Smooth muscle cell of trachea (primary cell): ENCODE data around the gene TMEM79. TPM values are rescaled to one million over a fixed set of nuclear protein-coding genes. Genes with fewer than 3 reads are reported as not detected.

Experiments
- total RNA-seq: library from RNA; depleted of rRNA; stranded (reverse); fragments of >200 nt; gene quantifications from 2 replicates; pipeline ENCODE4 v1.2.1, GENCODE V29; 2014

Gene TMEM79, protein sequence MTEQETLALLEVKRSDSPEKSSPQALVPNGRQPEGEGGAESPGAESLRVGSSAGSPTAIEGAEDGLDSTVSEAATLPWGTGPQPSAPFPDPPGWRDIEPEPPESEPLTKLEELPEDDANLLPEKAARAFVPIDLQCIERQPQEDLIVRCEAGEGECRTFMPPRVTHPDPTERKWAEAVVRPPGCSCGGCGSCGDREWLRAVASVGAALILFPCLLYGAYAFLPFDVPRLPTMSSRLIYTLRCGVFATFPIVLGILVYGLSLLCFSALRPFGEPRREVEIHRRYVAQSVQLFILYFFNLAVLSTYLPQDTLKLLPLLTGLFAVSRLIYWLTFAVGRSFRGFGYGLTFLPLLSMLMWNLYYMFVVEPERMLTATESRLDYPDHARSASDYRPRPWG
- total RNA-seq, result 1.3 and 3.0 TPM in 2 replicates

DNA sequence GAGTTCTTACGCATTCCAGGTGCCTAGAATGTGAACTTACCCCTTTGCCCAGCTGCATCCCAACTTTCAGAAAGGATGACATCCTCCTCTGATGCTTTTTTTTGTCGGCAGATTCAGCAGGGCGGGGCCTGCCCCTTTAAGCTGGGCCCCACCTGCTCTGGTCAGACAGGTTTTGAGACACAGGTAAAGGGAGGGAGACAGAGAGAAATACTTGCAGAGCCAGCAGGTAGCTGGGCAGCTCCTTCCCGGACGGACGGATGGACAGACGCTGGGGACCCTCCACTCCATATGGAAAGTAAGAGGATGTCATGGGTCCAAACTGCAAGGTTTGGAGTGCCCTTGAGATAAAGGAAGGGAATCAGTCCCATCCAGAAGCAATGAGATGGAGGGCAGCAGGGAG is at the start of gene TMEM79:
TSS of gene TMEM79 (plus strand) at position 214 of the 400 bp plus-strand sequence. CDS start 902 bp downstream, outside the sequence.

DNA sequence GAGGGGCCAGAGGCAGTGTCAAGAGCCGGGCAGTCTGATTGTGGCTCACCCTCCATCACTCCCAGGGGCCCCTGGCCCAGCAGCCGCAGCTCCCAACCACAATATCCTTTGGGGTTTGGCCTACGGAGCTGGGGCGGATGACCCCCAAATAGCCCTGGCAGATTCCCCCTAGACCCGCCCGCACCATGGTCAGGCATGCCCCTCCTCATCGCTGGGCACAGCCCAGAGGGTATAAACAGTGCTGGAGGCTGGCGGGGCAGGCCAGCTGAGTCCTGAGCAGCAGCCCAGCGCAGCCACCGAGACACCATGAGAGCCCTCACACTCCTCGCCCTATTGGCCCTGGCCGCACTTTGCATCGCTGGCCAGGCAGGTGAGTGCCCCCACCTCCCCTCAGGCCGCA is 42.2 kb upstream of the TMEM79 start, which contains the start of gene BGLAP:
TSS of gene BGLAP (plus strand) at position 259 of the 400 bp plus-strand sequence. CDS start at position 307, 48 bp downstream.

DNA sequence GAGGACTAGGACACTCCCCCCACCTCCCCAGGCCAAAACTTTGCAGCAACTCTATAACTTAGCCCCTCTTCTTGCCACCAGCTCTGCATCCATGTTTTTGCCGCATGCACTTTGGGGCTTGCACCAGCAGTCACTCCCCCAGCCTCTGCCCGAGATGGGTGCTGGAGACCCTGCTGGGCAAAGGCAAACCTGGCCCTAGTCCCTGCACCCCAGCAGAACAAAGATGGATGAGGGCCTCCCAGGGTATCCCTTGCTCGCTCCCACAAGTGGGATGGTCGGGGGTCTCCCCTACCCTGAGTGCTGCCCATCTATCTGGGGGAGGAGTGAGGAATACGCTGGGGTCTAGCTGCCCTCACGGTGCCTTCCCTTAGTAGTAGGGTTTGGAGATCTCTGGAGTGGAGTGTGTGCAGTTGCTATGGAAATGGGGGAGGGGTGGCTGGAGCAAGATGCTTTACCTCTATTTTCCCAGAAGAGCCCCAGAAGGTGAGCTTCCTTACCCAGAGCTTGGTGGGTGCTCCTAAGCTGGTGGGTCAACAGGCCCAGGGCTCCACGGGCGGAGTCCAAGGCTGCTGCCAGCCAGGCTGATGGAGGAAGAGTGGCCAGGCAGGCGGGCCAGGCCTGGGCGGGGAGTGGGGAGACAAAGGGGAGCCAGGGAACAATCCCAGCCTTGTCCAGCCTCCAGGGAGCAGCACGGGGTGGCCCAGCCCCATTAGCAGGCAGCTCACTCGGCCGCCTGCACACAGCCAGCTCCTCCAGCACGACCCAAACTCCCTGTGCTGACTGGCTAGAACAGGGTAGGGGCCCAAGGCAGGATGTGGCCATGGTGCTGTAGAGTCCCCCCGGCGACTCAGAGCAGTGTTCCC is 36.4 kb upstream of the TMEM79 start, which contains the start of gene PAQR6:
TSS of gene PAQR6 (minus strand) at position 597 of the 863 bp plus-strand sequence. CDS start 1,325 bp downstream, outside the sequence.

DNA sequence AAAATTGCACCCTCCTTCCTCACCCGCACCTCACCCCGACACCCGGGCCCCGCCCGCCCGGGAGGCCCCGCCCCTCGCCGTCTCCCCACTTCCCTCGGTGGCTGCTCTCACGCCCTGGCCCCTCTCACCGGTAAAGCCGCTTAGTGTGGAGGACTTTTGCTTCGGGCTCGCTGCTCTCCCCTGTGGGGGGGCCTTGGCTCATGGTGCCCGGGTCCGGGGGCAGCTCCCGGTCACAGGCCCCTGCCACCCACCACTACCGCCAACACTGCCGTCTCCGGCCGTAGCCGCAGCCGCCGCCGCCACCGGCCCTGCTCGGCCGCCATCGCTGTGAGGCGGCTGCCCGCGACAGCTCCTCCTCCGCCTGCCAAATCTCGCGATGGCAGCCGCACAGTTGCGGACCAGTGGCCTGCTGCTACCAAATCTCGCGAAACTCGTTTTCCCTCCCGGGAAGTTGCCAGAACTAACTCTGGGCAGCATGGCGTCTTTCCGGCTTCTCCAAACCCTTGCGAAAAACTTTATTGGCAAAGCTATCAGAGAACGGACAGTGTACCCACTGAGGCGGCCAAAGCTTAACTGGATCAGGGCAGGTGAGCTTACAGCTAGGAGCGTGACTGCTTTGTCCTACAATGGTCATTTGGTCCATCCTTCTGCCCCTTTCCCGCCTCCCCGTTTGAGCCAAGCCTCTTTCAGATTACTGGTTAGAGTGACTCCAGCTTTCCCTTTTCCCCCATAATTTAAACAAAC is 1.5 kb upstream of the TMEM79 start, which contains the start of gene SMG5:
TSS of gene SMG5 (minus strand) at position 347 of the 744 bp plus-strand sequence. CDS start at position 202, 145 bp downstream.

DNA sequence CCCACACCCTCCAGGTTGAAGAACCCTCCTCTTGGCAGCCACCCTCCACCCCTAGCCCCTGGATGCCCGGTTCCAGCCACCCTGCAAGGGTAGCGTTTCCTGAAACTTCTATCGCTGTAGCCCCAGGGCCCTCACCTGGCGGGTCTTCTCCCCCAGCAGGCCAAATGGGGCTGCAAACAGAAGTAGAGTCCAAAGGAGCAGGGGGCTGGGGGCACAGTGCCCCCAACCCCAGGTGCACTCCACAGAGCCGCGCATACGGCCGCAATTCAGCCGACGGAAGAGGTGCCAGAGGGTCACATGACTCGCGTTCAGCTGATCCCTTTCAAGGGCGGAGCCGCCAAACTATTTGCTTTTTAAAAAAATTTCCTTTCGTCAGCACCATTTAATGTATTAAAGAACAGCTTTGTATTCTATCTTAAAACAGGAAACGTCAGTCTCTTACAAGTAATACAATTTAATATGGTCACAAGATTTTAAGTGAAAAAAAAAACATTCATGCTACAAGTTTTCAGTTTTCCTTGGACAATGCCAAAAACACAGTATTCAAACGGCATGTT is 11.3 kb downstream of the TMEM79 start, which contains the start of gene GLMP:
TSS of gene GLMP (minus strand) at position 289 of the 557 bp plus-strand sequence. CDS start at position 255, 34 bp downstream.

DNA sequence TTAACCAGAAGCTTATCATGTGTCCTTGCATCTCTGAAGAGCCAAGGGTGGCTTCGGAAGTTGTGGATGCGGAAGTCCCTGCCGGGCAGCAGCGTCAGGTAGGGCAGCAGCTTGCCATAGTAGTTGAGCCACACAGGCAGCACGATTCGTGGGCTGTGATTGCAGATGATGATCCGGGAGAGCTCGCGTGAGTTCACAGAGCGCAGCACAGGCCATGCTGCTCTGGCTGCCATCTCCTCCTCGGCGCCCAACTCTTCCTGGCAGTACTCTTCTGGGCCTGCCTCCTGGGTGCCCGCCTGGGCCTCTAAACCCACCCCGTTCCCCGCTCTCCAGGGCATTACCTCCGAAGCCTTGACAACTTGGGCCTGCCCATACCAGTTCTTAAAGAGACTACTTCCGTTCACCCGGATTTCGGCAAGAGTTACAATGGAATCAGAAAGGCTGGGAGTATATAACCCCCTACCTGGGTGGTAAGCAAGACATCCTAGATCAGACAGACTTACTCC is 14.8 kb downstream of the TMEM79 start, which contains the start of gene VHLL:
TSS of gene VHLL (minus strand) at position 456 of the 506 bp plus-strand sequence. CDS start at position 338, 118 bp downstream.

DNA sequence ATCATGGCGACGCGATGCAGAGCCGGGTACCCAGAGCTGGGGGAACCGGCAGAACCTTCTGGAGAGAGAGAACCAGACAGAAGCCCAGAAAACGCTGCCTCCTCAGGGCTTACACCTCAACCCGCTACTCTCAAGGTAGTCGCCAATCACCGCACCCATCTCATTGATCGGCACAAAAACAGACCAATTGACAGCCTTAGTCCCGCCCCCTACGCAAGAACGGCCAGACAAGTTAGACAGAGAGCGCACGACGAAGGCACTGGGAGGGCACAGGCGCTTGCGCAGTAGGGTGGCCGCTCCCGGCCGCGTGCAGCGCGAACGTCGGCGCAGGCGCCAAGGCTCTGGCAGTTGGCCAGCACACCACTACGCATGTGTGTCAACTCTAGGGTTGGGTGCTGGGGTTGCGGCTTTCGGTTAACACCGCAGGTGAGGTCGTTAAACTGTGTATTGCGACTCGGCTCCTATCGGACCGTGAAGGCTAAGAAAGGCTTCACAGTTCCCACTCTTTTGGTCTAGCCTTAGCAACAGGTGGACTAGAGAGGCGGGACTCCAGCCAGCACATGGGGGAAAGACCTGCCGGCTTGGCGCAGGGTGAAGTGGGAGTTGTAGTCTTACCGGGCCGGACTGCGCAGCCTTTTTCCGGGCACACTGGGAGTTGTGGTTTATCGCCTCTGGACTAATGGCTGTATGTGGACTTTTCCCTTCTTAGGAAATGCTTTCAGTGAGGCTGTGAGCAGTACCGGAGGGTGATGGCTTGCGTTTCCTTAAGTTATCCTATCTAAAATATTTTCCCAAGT is 54.3 kb downstream of the TMEM79 start, which contains the start of the genes CCT3 and TSACC:
TSS of gene CCT3 (minus strand) at position 113 of the 797 bp plus-strand sequence. CDS start at position 5, 108 bp downstream.
TSS of gene TSACC (plus strand) at position 347 of the 797 bp plus-strand sequence. CDS start 1,232 bp downstream, outside the sequence.

Other genes starting within 250 kb of the TMEM79 start
- 10.9 and 12.9 TPM in 2 replicates for gene UBQLN4, start 230.5 kb upstream of the TMEM79 start, total RNA-seq
- gene LAMTOR2, start 229.5 kb upstream of the TMEM79 start, total RNA-seq, result 49.6 and 72.1 TPM in 2 replicates
- gene RAB25, start 223.2 kb upstream of the TMEM79 start, total RNA-seq, result not detected in 2 replicates
- 0.73 and 2.0 TPM in 2 replicates for gene MEX3A, start 201.9 kb upstream of the TMEM79 start, total RNA-seq
- 2,363 and 2,796 TPM in 2 replicates for gene LMNA, start 169.6 kb upstream of the TMEM79 start, total RNA-seq
- 1.7 and 1.8 TPM in 2 replicates for gene SEMA4A, start 130.7 kb upstream of the TMEM79 start, total RNA-seq
- gene SLC25A44, start 90.2 kb upstream of the TMEM79 start, total RNA-seq, result 7.7 and 8.1 TPM in 2 replicates
- gene PMF1, start 71.3 kb upstream of the TMEM79 start, total RNA-seq, result 23.8 and 54.4 TPM in 2 replicates
- 0.83 TPM in 1 of 2 replicates, not detected in the other for gene BGLAP, start 42.1 kb upstream of the TMEM79 start, total RNA-seq
- 0.29 and 0.66 TPM in 2 replicates for gene PAQR6, start 36.3 kb upstream of the TMEM79 start, total RNA-seq
- gene SMG5, start 1.5 kb upstream of the TMEM79 start, total RNA-seq, result 40.3 and 68.3 TPM in 2 replicates
- gene GLMP, start 11.4 kb downstream of the TMEM79 start, total RNA-seq, result 79.4 and 138 TPM in 2 replicates
- not detected in 2 replicates for gene VHLL, start 15.0 kb downstream of the TMEM79 start, total RNA-seq
- gene CCT3, start 54.0 kb downstream of the TMEM79 start, total RNA-seq, result 486 and 506 TPM in 2 replicates
- 0.33 TPM in 1 of 2 replicates, not detected in the other for gene TSACC, start 54.2 kb downstream of the TMEM79 start, total RNA-seq
- gene RHBG, start 84.9 kb downstream of the TMEM79 start, total RNA-seq, result not detected in 2 replicates
- 11.6 and 12.1 TPM in 2 replicates for gene MEF2D, start 216.4 kb downstream of the TMEM79 start, total RNA-seq